HCT116 (cell line): ENCODE data around the gene KIR3DL3. TPM values are rescaled to one million over a fixed set of nuclear protein-coding genes. Genes with fewer than 3 reads are reported as not detected.

Experiments
- ATAC-seq: fragments of 200-7000 bp; cut with Tn5 transposase; 2 replicates; pipeline ENCODE4 v1.9.1; 2020; ENCODE audit warnings: mild to moderate bottlenecking, moderate library complexity
- BruUV-seq: library from RNA; stranded (reverse); fragments of 400-500 nt; replicated peaks from 2 replicates; lab custom pipeline; 2021; lab: Mats Ljungman, UMichigan
- CTCF ChIA-PET: fragments of 300-600 bp; sonication (Branson Sonifier 250); formaldehyde crosslinking; loops from one replicate; lab custom pipeline; 2021; ENCODE audit warnings: antibody characterized with exemption; lab: Charles Lee
- POLR2A ChIA-PET: fragments of 300-600, 350-600 bp; sonication (Branson Sonifier 250); formaldehyde crosslinking; loops from one replicate; lab custom pipeline; 2021; ENCODE audit warnings: antibody characterized with exemption; lab: Charles Lee
- RAD21 ChIA-PET, 2 experiments: fragments of 300-600 bp; sonication (Branson Sonifier 250); formaldehyde crosslinking; loops; one replicate each; lab custom pipeline; 2023; ENCODE audit warnings: low total read pairs in 2 of 2; ENCODE audit not compliant: uncharacterized antibody in 2 of 2, unreplicated experiment in 2 of 2, low non-redundant PET in 1 of 2; lab: Charles Lee
- DNase-seq: peaks from one replicate; pipeline ENCODE4 v3.0.0-alpha.2; 2010; ENCODE audit warnings: low read depth, low spot score
- H2AFZ ChIP-seq: fragments of 200-600 bp; shearing (Covaris generic), sonication (generic); 2 replicates; pipeline ENCODE4 v1.6.1; 2017; ENCODE audit warnings: low read depth, mixed run types, mixed read lengths, antibody characterized with exemption, low read length; ENCODE audit not compliant: poor library complexity, severe bottlenecking
- H3K27ac ChIP-seq: 2 replicates; pipeline ENCODE4 v1.5.1; 2012; ENCODE audit warnings: low read depth, low read length
- H3K27me3 ChIP-seq: fragments of 200-600 bp; sonication (generic); 2 replicates; pipeline ENCODE4 v1.6.1; 2016; ENCODE audit warnings: mixed run types, low read length, mixed read lengths; ENCODE audit not compliant: insufficient read depth
- H3K36me3 ChIP-seq, 2 experiments: fragments of 200-500 bp in 1 of 2; fragments of 200-600 bp in 1 of 2; sonication (Bioruptor generic) in 1 of 2; sonication (generic) in 1 of 2; 2 replicates each; pipeline versions ENCODE4 v1.5.1 to v1.6.1; 2014 to 2016; ENCODE audit warnings: low read length in 2 of 2, inconsistent platforms in 1 of 2, mixed read lengths in 1 of 2, mixed run types in 1 of 2; ENCODE audit not compliant: insufficient read depth in 2 of 2, control insufficient read depth in 1 of 2
- H3K4me1 ChIP-seq, 2 experiments: fragments of 200-600 bp in 1 of 2; sonication (generic) in 1 of 2; 2 replicates each; pipeline versions ENCODE4 v1.5.1 to v1.6.1; 2012 to 2017; ENCODE audit warnings: low read length in 2 of 2, inconsistent platforms in 1 of 2, mild to moderate bottlenecking in 1 of 2, mixed read lengths in 1 of 2, mixed run types in 1 of 2, moderate library complexity in 1 of 2; ENCODE audit not compliant: insufficient read depth in 2 of 2, control insufficient read depth in 1 of 2
- H3K4me2 ChIP-seq: fragments of 200-600 bp; sonication (generic); 2 replicates; pipeline ENCODE4 v1.6.1; 2017; ENCODE audit warnings: mixed run types, low read length, mixed read lengths
- H3K4me3 ChIP-seq, 2 experiments: fragments of 200-600 bp in 1 of 2; sonication (generic) in 1 of 2; replicated peaks in 1 of 2; 2 replicates each; pipeline ENCODE4 v1.5.1; 2011 to 2016; ENCODE audit warnings: low read length in 2 of 2, control low read depth in 1 of 2, low read depth in 1 of 2, mild to moderate bottlenecking in 1 of 2, mixed read lengths in 1 of 2, mixed run types in 1 of 2
- H3K79me2 ChIP-seq: fragments of 200-600 bp; sonication (generic); 2 replicates; pipeline ENCODE4 v1.6.1; 2017; ENCODE audit warnings: mild to moderate bottlenecking, mixed run types, low read length, moderate library complexity, mixed read lengths; ENCODE audit not compliant: insufficient read depth
- H3K9ac ChIP-seq: fragments of 200-600 bp; sonication (generic); 2 replicates; pipeline ENCODE4 v1.6.1; 2016; ENCODE audit warnings: low read length, mixed read lengths
- H3K9me2 ChIP-seq: fragments of 200-600 bp; sonication (generic), shearing (Covaris generic); 2 replicates; pipeline ENCODE4 v1.6.1; 2017; ENCODE audit warnings: mixed run types, mild to moderate bottlenecking, moderate library complexity; ENCODE audit not compliant: insufficient read depth
- H3K9me3 ChIP-seq, 2 experiments: fragments of 200-500 bp in 1 of 2; fragments of 200-600 bp in 1 of 2; sonication (Bioruptor generic) in 1 of 2; sonication (generic) in 1 of 2; 2 replicates each; pipeline ENCODE4 v1.6.1; 2014 to 2017; ENCODE audit warnings: low read length in 2 of 2, mixed read lengths in 2 of 2, inconsistent platforms in 1 of 2, low read depth in 1 of 2, mild to moderate bottlenecking in 1 of 2, mixed run types in 1 of 2, moderate library complexity in 1 of 2; ENCODE audit not compliant: control insufficient read depth in 1 of 2, insufficient read depth in 1 of 2
- H4K20me1 ChIP-seq: fragments of 200-600 bp; sonication (generic), shearing (Covaris generic); 2 replicates; pipeline ENCODE4 v1.6.1; 2017; ENCODE audit warnings: mixed run types, mild to moderate bottlenecking, moderate library complexity; ENCODE audit not compliant: insufficient read depth
- CEBPB ChIP-seq: IDR thresholded peaks from 2 replicates; pipeline ENCODE4 v1.6.1; 2012; ENCODE audit warnings: low read depth
- ELF1 ChIP-seq: IDR thresholded peaks from 2 replicates; pipeline ENCODE4 v1.6.1; 2012; ENCODE audit warnings: low read depth, borderline replicate concordance
- EZH2 ChIP-seq: fragments of 200-600 bp; sonication (generic); IDR thresholded peaks from 2 replicates; pipeline ENCODE4 v1.6.1; 2017; ENCODE audit warnings: antibody characterized with exemption, mixed run types
- EZH2phosphoT487 ChIP-seq: fragments of 200-600 bp; IDR thresholded peaks from 2 replicates; pipeline ENCODE4 v1.6.1; 2018; ENCODE audit warnings: antibody characterized with exemption, borderline replicate concordance
- FOSL1 ChIP-seq: IDR thresholded peaks from 2 replicates; pipeline ENCODE4 v1.6.1; 2012; ENCODE audit warnings: low read depth
- MAX ChIP-seq: IDR thresholded peaks from 2 replicates; pipeline ENCODE4 v1.6.1; 2012
- POLR2A ChIP-seq: IDR thresholded peaks from 2 replicates; pipeline ENCODE4 v1.7.0; 2011; ENCODE audit warnings: borderline replicate concordance; ENCODE audit not compliant: insufficient read depth, insufficient read length; ENCODE audit errors: extremely low read depth
- SRF ChIP-seq: IDR thresholded peaks from 2 replicates; pipeline ENCODE4 v1.6.1; 2012; ENCODE audit warnings: low read depth
- TCF7L2 ChIP-seq: IDR thresholded peaks from 2 replicates; pipeline ENCODE4 v1.7.0; 2011; ENCODE audit warnings: borderline replicate concordance, inconsistent platforms; ENCODE audit not compliant: insufficient read depth, insufficient read length; ENCODE audit errors: extremely low read depth
- ZBTB33 ChIP-seq: IDR thresholded peaks from 2 replicates; pipeline ENCODE4 v1.6.1; 2011; ENCODE audit warnings: mild to moderate bottlenecking, low read length, moderate library complexity; ENCODE audit not compliant: insufficient replicate concordance; ENCODE audit errors: extremely low read depth
- ZNF274 ChIP-seq: fragments of 200-500 bp; sonication (Bioruptor generic); IDR thresholded peaks from 2 replicates; pipeline ENCODE4 v1.6.1; 2014; ENCODE audit warnings: mild to moderate bottlenecking, low read depth, low read length, inconsistent platforms
- intact Hi-C: fragments of 100-400 bp; cut with micrococcal nuclease; formaldehyde crosslinking; loops from 2 replicates; pipeline ENCODE4 v1.10.0; 2022
- total RNA-seq: library from RNA; stranded (reverse); gene quantifications from one replicate; pipeline ENCODE4 v1.2.1, GENCODE V29; 2021; ENCODE audit not compliant: unreplicated experiment
- TF ChIP-seq, protein P1 (sequence below), 3 experiments: fragments of 200-600 bp in 1 of 3; sonication (generic) in 1 of 3; IDR thresholded peaks in 2 of 3; conservative IDR thresholded peaks in 1 of 3; 2 replicates each; pipeline ENCODE4 v1.5.1; 2012 to 2017; ENCODE audit warnings: low read depth in 2 of 3, low read length in 2 of 3, antibody characterized with exemption in 1 of 3, borderline replicate concordance in 1 of 3, control low read depth in 1 of 3, mild to moderate bottlenecking in 1 of 3, mixed read lengths in 1 of 3, mixed run types in 1 of 3, moderate library complexity in 1 of 3; ENCODE audit not compliant: insufficient read depth in 1 of 3

Gene KIR3DL3
- total RNA-seq, 1 experiment from 2014 or later: not detected

GRCh38 chr19:54694648-54695047 lies 29.6 kb upstream of the KIR3DL3 start:
- DNase-seq: no peak
- RAD21 ChIA-PET: no interaction called here
- CTCF ChIA-PET: no interaction called here
- H4K20me1 ChIP-seq: no peaks in the 10 kb centered on the region
- no peak for TF ChIP-seq TCF7L2
- no peak for TF ChIP-seq ELF1
- TF ChIP-seq CEBPB: no peak
- TF ChIP-seq, protein P1, sequence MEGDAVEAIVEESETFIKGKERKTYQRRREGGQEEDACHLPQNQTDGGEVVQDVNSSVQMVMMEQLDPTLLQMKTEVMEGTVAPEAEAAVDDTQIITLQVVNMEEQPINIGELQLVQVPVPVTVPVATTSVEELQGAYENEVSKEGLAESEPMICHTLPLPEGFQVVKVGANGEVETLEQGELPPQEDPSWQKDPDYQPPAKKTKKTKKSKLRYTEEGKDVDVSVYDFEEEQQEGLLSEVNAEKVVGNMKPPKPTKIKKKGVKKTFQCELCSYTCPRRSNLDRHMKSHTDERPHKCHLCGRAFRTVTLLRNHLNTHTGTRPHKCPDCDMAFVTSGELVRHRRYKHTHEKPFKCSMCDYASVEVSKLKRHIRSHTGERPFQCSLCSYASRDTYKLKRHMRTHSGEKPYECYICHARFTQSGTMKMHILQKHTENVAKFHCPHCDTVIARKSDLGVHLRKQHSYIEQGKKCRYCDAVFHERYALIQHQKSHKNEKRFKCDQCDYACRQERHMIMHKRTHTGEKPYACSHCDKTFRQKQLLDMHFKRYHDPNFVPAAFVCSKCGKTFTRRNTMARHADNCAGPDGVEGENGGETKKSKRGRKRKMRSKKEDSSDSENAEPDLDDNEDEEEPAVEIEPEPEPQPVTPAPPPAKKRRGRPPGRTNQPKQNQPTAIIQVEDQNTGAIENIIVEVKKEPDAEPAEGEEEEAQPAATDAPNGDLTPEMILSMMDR (IDR thresholded peaks at IDR 0.05 in 2 of 3, conservative IDR thresholded peaks at IDR 0.05 in 1 of 3; ENCODE audit: borderline replicate concordance in 1 of 3, insufficient read depth in 1 of 3, low read depth in 2 of 3, low read length in 2 of 3): no peak
- no peak for TF ChIP-seq FOSL1
- TF ChIP-seq SRF: no peak
- TF ChIP-seq ZNF274: no peak
- TF ChIP-seq MAX: no peak
- TF ChIP-seq EZH2phosphoT487: no peak
- no peak for TF ChIP-seq ZBTB33
- no peak for TF ChIP-seq POLR2A
- no peak for TF ChIP-seq EZH2
- BruUV-seq: no TSS peak
- no peak overlapping the region for H3K9ac ChIP-seq
- no peaks in the 10 kb centered on the region for H3K9me2 ChIP-seq
- no peak overlapping the region for H3K4me3 ChIP-seq
- H3K79me2 ChIP-seq: no peaks in the 10 kb centered on the region
- H3K4me2 ChIP-seq: no peak overlapping the region
- peaks cover 19% of the 10 kb centered on the region for H3K27me3 ChIP-seq
- POLR2A ChIA-PET: no interaction called here
- H3K9me3 ChIP-seq: no peaks in the 10 kb centered on the region
- no peaks in the 10 kb centered on the region for H3K36me3 ChIP-seq
- no peaks in the 10 kb centered on the region for H3K4me1 ChIP-seq
- no peak overlapping the region for H2AFZ ChIP-seq
- intact Hi-C loops: no loop called here
- no peak for ATAC-seq
- no peak overlapping the region for H3K27ac ChIP-seq
